Parathyroid adenoma (tissue), 2 donors: ENCODE data around the gene MCCC1.
"Not testable (repeated sequence)": the region's sequence is repeated elsewhere in the genome, so short reads cannot be mapped to it uniquely, and the experiment has no call there.

Source experiments
- H2AFZ ChIP-seq: fragments of 300-600 bp; sonication (generic); one replicate; pipeline ENCODE4 v1.7.0; 2017; ENCODE audit warnings: antibody characterized with exemption, mild to moderate bottlenecking
- H3K27ac ChIP-seq: fragments of 300-600 bp; sonication (generic); one replicate; pipeline ENCODE4 v1.7.0; 2017
- H3K27me3 ChIP-seq: fragments of 300-600 bp; sonication (generic); one replicate; pipeline ENCODE4 v1.7.0; 2017; ENCODE audit warnings: low read length; ENCODE audit not compliant: control insufficient read depth, insufficient read depth
- H3K36me3 ChIP-seq: fragments of 300-600 bp; sonication (generic); one replicate; pipeline ENCODE4 v1.7.0; 2017; ENCODE audit warnings: low read length; ENCODE audit not compliant: control insufficient read depth, insufficient read depth
- H3K4me1 ChIP-seq: fragments of 300-600 bp; sonication (generic); one replicate; pipeline ENCODE4 v1.7.0; 2017; ENCODE audit warnings: control low read depth
- H3K4me2 ChIP-seq: fragments of 300-600 bp; sonication (generic); one replicate; pipeline ENCODE4 v1.7.0; 2017; ENCODE audit warnings: low read length
- H3K4me3 ChIP-seq: fragments of 300-600 bp; sonication (generic); one replicate; pipeline ENCODE4 v1.7.0; 2017; ENCODE audit warnings: low read depth, low read length
- H3K79me2 ChIP-seq: fragments of 300-600 bp; sonication (generic); one replicate; pipeline ENCODE4 v1.7.0; 2017; ENCODE audit warnings: control low read depth
- H3K9ac ChIP-seq: fragments of 300-600 bp; sonication (generic); one replicate; pipeline ENCODE4 v1.7.0; 2017; ENCODE audit warnings: mild to moderate bottlenecking
- H3K9me3 ChIP-seq: fragments of 300-600 bp; sonication (generic); one replicate; pipeline ENCODE4 v1.7.0; 2017; ENCODE audit warnings: low read length; ENCODE audit not compliant: control insufficient read depth
- TF ChIP-seq, protein P1 (sequence below): fragments of 300-600 bp; sonication (generic); IDR thresholded peaks from one replicate; pipeline ENCODE4 v1.7.0; 2017; ENCODE audit warnings: antibody characterized with exemption, mild to moderate bottlenecking
- donor health status: primary hyperparathyroidism.

Gene MCCC1

DNA sequence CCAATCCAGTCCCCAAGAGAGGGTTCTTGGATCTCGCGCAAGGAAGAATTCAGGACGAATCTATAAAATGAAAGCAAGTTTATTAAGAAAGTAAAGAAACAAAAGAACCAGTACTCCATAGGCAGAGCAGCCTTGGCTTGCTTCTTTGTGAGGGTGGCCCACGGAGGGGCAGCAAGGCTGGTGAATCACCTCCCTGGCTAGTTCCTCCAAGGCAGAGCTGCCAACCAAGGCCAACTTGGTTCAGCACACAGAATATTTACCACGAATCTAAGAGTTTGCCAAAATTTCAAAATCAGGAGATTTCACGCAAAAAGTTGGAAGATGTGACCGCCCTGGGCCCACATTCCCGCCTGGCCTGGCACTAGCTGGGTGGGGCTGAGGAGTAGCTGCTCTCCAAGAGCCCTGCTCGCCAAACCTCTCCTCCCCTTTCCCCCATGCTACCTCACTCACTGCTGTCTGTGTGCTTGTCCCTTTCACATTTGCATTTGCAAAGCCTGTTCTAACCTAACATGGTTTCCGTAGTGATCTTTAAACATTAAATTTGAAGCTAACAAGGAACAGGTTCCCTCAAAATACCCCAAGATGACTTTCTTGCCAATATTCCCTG is 92.8 kb downstream of the MCCC1 start:
- Histone ChIP-seq H3K27ac (no peak overlapping the region), H3K9me3 (no peaks in the 10 kb centered on the region), H3K4me1 (no peaks in the 10 kb centered on the region), H2AFZ (no peak overlapping the region), H3K4me3 (no peak overlapping the region), H3K79me2 (no peaks in the 10 kb centered on the region), H3K9ac (no peak overlapping the region), H3K4me2 (no peak overlapping the region), H3K36me3 (no peaks in the 10 kb centered on the region), H3K27me3 (no peaks in the 10 kb centered on the region)
- TF ChIP-seq, protein P1, sequence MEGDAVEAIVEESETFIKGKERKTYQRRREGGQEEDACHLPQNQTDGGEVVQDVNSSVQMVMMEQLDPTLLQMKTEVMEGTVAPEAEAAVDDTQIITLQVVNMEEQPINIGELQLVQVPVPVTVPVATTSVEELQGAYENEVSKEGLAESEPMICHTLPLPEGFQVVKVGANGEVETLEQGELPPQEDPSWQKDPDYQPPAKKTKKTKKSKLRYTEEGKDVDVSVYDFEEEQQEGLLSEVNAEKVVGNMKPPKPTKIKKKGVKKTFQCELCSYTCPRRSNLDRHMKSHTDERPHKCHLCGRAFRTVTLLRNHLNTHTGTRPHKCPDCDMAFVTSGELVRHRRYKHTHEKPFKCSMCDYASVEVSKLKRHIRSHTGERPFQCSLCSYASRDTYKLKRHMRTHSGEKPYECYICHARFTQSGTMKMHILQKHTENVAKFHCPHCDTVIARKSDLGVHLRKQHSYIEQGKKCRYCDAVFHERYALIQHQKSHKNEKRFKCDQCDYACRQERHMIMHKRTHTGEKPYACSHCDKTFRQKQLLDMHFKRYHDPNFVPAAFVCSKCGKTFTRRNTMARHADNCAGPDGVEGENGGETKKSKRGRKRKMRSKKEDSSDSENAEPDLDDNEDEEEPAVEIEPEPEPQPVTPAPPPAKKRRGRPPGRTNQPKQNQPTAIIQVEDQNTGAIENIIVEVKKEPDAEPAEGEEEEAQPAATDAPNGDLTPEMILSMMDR: no peak

DNA sequence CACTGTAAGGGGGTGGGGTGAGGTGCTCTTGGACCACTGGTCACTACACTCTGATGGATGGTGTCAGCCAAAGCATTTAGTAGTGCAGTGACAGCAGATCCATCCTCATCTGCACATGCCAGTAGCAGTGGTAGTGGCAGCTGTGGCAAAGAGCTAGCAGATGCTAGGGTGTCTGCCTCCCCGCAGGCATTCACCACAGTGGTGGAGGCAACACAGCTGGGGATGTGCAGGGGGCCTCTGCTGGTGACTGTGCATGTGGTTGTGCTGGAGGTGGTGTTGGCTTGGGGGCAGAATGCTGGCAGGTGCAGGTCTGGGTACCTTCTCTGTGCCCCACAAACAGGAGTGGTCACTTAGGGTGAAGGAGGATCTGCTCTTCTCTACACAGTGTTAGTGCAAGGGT is 99.5 kb downstream of the MCCC1 start:
- no peaks in the 10 kb centered on the region for H3K36me3 ChIP-seq
- H3K4me3 ChIP-seq: no peak overlapping the region
- no peak overlapping the region for H2AFZ ChIP-seq
- no peak overlapping the region for H3K27ac ChIP-seq
- TF ChIP-seq, protein P1: no peak
- H3K27me3 ChIP-seq: no peaks in the 10 kb centered on the region
- H3K79me2 ChIP-seq: no peaks in the 10 kb centered on the region
- H3K9ac ChIP-seq: no peak overlapping the region
- no peaks in the 10 kb centered on the region for H3K9me3 ChIP-seq
- no peaks in the 10 kb centered on the region for H3K4me1 ChIP-seq
- H3K4me2 ChIP-seq: no peak overlapping the region

DNA sequence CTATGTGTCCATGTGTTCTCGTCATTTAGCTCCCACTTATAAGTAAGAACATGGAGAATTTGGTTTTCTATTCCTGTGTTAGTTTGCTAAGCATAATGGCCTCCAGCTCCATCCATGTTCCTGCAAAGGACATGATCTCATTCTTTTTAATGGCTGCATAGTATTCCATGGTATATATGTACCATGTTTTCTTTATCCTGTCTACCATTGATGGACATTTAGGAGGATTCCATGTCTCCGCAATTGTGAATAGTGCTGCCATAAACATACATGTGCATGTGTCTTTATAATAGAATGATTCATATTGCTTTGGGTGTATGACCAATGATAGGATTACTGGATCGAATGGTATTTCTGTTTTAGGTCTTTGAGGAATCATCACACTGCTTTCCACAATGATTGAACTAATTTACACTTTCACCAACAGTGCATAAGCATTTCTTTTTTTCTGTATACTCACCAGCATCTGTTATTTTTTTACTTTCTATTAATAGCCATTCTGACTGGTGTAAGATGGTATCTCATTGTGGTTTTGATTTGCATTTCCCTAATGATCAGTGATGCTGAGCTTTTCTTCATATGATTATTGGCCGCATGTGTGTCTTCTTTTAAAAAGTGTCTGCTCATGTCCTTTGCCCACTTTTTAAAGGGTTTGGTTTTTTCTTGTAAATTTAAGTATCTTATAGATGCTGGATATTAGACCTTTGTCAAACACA is 105.7 kb downstream of the MCCC1 start:
- not testable (repeated sequence) for H2AFZ ChIP-seq, H3K9me3 ChIP-seq, H3K36me3 ChIP-seq, H3K9ac ChIP-seq, H3K4me1 ChIP-seq, H3K27ac ChIP-seq, H3K27me3 ChIP-seq, H3K4me3 ChIP-seq, H3K4me2 ChIP-seq, H3K79me2 ChIP-seq

DNA sequence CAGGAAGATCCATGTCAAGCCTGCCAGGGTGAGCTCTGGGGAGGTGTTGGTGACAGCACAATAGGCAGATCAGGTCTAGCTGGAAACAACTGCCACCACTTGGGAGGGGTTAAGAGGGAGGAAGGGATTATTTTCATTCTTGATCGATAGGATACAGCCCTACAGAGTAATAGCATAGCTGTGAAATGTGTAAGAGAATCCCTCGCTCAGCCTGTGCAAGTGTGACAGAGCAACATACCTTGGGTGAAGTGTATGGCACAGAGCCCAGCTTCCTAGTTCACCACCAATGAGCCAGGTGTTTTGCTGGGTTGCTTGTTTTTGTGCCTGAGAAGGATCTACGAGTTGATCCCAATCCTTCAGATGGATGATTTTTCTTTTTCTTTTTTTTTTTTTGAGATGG is 109.7 kb downstream of the MCCC1 start:
- Histone ChIP-seq H3K79me2 (no peaks in the 10 kb centered on the region), H3K4me2 (no peak overlapping the region), H3K27me3 (no peaks in the 10 kb centered on the region), H3K36me3 (no peaks in the 10 kb centered on the region), H3K9ac (no peak overlapping the region), H3K4me3 (no peak overlapping the region), H3K27ac (no peak overlapping the region), H3K4me1 (no peaks in the 10 kb centered on the region), H2AFZ (no peak overlapping the region), H3K9me3 (no peaks in the 10 kb centered on the region)
- TF ChIP-seq, protein P1: no peak

DNA sequence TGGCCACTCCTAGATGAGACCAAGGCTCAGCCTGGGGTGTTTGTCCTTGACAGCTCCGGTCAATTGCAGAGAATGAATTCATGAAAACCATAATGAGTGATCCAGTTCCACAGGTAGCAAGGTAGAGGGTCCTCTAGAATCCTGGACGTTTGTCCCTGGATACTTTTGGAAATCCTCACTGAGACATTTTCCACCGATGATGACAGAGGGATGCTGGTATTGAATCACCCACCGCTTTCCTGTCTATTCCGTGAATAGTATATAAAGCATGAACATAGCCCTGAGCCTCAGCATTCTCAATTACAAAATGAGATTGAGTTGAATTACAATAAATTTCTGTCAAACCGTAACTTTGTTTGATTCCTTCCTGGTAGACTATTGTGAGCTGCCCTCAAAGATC is 113.3 kb downstream of the MCCC1 start:
- no peak overlapping the region for H3K4me2 ChIP-seq
- no peak overlapping the region for H3K27ac ChIP-seq
- no peaks in the 10 kb centered on the region for H3K79me2 ChIP-seq
- no peaks in the 10 kb centered on the region for H3K9me3 ChIP-seq
- no peak overlapping the region for H3K9ac ChIP-seq
- TF ChIP-seq, protein P1: no peak
- H3K36me3 ChIP-seq: no peaks in the 10 kb centered on the region
- no peaks in the 10 kb centered on the region for H3K27me3 ChIP-seq
- H3K4me1 ChIP-seq: no peaks in the 10 kb centered on the region
- no peak overlapping the region for H2AFZ ChIP-seq
- no peak overlapping the region for H3K4me3 ChIP-seq
